HepG2 (cell line): ENCODE data around the gene SMIM8. TPM values are rescaled to one million over a fixed set of nuclear protein-coding genes. Genes with fewer than 3 reads are reported as not detected.

Experiments
- BORCS8-MEF2B ChIP-seq: sonication (generic); formaldehyde crosslinking; IDR thresholded peaks from 2 replicates; pipeline ENCODE4 v1.8.0; 2022; ENCODE audit warnings: mild to moderate bottlenecking, missing genetic modification reagents
- EZH2 ChIP-seq: conservative IDR thresholded peaks from 2 replicates; pipeline ENCODE4 v1.6.1; 2012; ENCODE audit warnings: mild to moderate bottlenecking, low read depth, low read length, moderate library complexity
- GLI4 ChIP-seq: sonication (generic); formaldehyde crosslinking; IDR thresholded peaks from 2 replicates; pipeline ENCODE4 v1.5.1; 2020; ENCODE audit warnings: missing genetic modification reagents, mild to moderate bottlenecking, moderate library complexity, borderline replicate concordance
- HNRNPH1 ChIP-seq: fragments of 200-400 bp; formaldehyde crosslinking; optimal IDR thresholded peaks from 2 replicates; pipeline ENCODE3; 2017; ENCODE audit warnings: mild to moderate bottlenecking, low read depth, low read length
- MLLT10 ChIP-seq: sonication (generic); formaldehyde crosslinking; IDR thresholded peaks from 2 replicates; pipeline ENCODE4 v1.4.0; 2020; ENCODE audit warnings: missing genetic modification reagents
- NONO ChIP-seq, 2 experiments: fragments of 450-650 bp in 1 of 2; sonication (generic) in 1 of 2; formaldehyde crosslinking in 1 of 2; IDR thresholded peaks in 1 of 2; conservative IDR thresholded peaks in 1 of 2; 2 replicates each; pipeline versions ENCODE4 v1.6.1 to v1.8.0; 2017 to 2022; ENCODE audit warnings: mild to moderate bottlenecking in 1 of 2, missing genetic modification reagents in 1 of 2, moderate library complexity in 1 of 2
- TCF12 ChIP-seq, 2 experiments: fragments of 450-650 bp in 1 of 2; sonication (generic) in 1 of 2; formaldehyde crosslinking in 1 of 2; IDR thresholded peaks; 2 replicates each; pipeline versions ENCODE4 v1.6.1 to v1.8.0; 2017 to 2022; ENCODE audit warnings: antibody characterized with exemption in 1 of 2, mild to moderate bottlenecking in 1 of 2, missing genetic modification reagents in 1 of 2, moderate library complexity in 1 of 2
- ZBTB7B ChIP-seq: sonication (generic); formaldehyde crosslinking; IDR thresholded peaks from 2 replicates; pipeline ENCODE4 v1.4.0; 2020; ENCODE audit warnings: missing genetic modification reagents
- ZNF12 ChIP-seq: sonication (generic); formaldehyde crosslinking; IDR thresholded peaks from 2 replicates; pipeline ENCODE4 v1.5.0; 2020; ENCODE audit warnings: missing genetic modification reagents
- ZNF780A ChIP-seq: sonication (generic); formaldehyde crosslinking; IDR thresholded peaks from 2 replicates; pipeline ENCODE4 v1.8.0; 2022; ENCODE audit warnings: mild to moderate bottlenecking, missing genetic modification reagents, moderate library complexity
- ZNF792 ChIP-seq: IDR thresholded peaks from 2 replicates; pipeline ENCODE4 v1.6.1; 2016
- polyA plus RNA-seq, 8 experiments: library from polyadenylated mRNA; depleted of rRNA in 3 of 8; stranded (reverse) in 7 of 8; unstranded in 1 of 8; fragments of >200 nt; fragmentation: Illumina TruSeq in 4 of 8; extraction: Trizol in 4 of 8; gene quantifications; 2 replicates each; pipeline versions ENCODE4 v1.2.1 to v1.2.3, GENCODE V29; 2011 to 2016; ENCODE audit warnings: low read depth in 4 of 8, missing spikeins in 1 of 8, mixed read lengths in 1 of 8; ENCODE audit not compliant: insufficient read depth in 1 of 8
- total RNA-seq, 5 experiments: library from RNA; depleted of rRNA; stranded (reverse); fragments of >200 nt; fragmentation: Illumina TruSeq; extraction: Trizol; gene quantifications; 2 replicates each; pipeline ENCODE4 v1.2.3, GENCODE V29; 2016; ENCODE audit warnings: low read depth in 1 of 5
- TF ChIP-seq, protein P1 (sequence below): sonication (generic); formaldehyde crosslinking; IDR thresholded peaks from 2 replicates; pipeline ENCODE4 v1.5.1; 2020; ENCODE audit warnings: mild to moderate bottlenecking, missing genetic modification reagents, moderate library complexity
- TF ChIP-seq, protein P2 (sequence below): sonication (generic); formaldehyde crosslinking; conservative IDR thresholded peaks from 2 replicates; pipeline ENCODE4 v1.4.0; 2020; ENCODE audit warnings: mild to moderate bottlenecking, missing genetic modification reagents, moderate library complexity
- TF ChIP-seq, protein P3 (sequence below), 2 experiments: fragments of 450-650 bp in 1 of 2; sonication (generic) in 1 of 2; formaldehyde crosslinking; IDR thresholded peaks; 2 replicates each; pipeline versions ENCODE4 v1.5.0 to v1.8.0; 2020 to 2022; ENCODE audit warnings: mild to moderate bottlenecking in 1 of 2, missing genetic modification reagents in 1 of 2
- TF ChIP-seq, protein P4 (sequence below): sonication (generic); formaldehyde crosslinking; IDR thresholded peaks from 2 replicates; pipeline ENCODE4 v1.4.0; 2020; ENCODE audit warnings: mild to moderate bottlenecking, missing genetic modification reagents

Gene SMIM8
- total and polyA plus RNA-seq, 2 of the 13 experiments (the other 11 are each of a cell fraction or from before 2014, with no cell fraction given), result 4.8 to 10.0 TPM

DNA sequence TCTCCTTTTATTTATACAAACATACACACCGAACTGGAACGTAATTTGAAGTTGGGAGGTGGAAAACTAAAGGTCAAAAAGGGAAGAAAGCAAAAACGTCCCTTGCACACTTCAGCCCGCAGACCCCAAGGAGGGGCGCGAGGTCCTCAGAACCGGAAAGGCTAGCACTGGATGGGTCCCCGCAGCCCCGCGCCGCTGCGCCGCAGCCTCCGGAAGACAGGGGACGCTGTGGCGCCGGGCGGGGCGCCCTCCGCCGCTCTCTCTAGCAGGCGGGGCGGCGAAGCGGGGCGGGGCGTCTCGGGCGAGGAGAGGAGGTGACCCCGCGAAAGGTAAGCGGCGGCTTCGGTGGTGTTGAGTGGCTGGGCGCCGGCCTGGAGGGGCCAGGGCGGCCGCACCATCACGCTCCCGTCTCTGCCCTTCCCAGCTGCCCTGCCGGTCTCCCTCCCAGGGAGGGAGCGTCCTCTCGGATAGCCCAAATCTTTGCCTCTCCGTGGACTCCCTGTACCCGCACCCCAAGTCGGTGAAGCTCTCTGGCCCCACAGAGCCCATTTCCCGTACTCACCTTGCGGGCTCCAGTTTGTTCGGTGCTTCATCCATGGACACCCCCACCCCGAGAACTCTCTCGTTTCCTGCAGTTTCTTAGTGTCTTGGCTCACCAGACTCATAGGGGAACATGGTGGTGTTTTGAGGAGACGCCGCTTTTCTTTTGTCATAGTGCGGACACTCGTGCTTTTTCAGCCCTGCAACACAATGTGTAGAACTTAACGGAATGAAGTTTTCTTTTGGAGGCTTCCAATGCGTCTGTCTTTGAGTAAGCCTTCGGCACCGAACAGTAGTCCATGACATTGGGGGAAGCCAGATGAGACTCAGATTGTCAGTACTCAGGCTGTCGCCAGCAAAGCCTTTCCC lies at the start of gene SMIM8 (continued):
- TF ChIP-seq, protein P1, sequence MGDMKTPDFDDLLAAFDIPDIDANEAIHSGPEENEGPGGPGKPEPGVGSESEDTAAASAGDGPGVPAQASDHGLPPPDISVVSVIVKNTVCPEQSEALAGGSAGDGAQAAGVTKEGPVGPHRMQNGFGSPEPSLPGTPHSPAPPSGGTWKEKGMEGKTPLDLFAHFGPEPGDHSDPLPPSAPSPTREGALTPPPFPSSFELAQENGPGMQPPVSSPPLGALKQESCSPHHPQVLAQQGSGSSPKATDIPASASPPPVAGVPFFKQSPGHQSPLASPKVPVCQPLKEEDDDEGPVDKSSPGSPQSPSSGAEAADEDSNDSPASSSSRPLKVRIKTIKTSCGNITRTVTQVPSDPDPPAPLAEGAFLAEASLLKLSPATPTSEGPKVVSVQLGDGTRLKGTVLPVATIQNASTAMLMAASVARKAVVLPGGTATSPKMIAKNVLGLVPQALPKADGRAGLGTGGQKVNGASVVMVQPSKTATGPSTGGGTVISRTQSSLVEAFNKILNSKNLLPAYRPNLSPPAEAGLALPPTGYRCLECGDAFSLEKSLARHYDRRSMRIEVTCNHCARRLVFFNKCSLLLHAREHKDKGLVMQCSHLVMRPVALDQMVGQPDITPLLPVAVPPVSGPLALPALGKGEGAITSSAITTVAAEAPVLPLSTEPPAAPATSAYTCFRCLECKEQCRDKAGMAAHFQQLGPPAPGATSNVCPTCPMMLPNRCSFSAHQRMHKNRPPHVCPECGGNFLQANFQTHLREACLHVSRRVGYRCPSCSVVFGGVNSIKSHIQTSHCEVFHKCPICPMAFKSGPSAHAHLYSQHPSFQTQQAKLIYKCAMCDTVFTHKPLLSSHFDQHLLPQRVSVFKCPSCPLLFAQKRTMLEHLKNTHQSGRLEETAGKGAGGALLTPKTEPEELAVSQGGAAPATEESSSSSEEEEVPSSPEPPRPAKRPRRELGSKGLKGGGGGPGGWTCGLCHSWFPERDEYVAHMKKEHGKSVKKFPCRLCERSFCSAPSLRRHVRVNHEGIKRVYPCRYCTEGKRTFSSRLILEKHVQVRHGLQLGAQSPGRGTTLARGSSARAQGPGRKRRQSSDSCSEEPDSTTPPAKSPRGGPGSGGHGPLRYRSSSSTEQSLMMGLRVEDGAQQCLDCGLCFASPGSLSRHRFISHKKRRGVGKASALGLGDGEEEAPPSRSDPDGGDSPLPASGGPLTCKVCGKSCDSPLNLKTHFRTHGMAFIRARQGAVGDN (CRISPR knock-in tag), result peak; percentile 86
- TF ChIP-seq ZNF780A, result 0 out of 2 replicates have a peak, but pooled peaks have one; percentile 34
- peak; percentile 81 for TF ChIP-seq ZNF792 (CRISPR knock-in tag)
- TF ChIP-seq ZBTB7B (CRISPR knock-in tag), result peak; percentile 58
- TF ChIP-seq, protein P2, sequence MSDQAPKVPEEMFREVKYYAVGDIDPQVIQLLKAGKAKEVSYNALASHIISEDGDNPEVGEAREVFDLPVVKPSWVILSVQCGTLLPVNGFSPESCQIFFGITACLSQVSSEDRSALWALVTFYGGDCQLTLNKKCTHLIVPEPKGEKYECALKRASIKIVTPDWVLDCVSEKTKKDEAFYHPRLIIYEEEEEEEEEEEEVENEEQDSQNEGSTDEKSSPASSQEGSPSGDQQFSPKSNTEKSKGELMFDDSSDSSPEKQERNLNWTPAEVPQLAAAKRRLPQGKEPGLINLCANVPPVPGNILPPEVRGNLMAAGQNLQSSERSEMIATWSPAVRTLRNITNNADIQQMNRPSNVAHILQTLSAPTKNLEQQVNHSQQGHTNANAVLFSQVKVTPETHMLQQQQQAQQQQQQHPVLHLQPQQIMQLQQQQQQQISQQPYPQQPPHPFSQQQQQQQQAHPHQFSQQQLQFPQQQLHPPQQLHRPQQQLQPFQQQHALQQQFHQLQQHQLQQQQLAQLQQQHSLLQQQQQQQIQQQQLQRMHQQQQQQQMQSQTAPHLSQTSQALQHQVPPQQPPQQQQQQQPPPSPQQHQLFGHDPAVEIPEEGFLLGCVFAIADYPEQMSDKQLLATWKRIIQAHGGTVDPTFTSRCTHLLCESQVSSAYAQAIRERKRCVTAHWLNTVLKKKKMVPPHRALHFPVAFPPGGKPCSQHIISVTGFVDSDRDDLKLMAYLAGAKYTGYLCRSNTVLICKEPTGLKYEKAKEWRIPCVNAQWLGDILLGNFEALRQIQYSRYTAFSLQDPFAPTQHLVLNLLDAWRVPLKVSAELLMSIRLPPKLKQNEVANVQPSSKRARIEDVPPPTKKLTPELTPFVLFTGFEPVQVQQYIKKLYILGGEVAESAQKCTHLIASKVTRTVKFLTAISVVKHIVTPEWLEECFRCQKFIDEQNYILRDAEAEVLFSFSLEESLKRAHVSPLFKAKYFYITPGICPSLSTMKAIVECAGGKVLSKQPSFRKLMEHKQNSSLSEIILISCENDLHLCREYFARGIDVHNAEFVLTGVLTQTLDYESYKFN (CRISPR knock-in tag), result peak; percentile 41
- peak; percentile 82; the same call in 1 of the 2 replicates for TF ChIP-seq GLI4
- TF ChIP-seq TCF12 (IDR thresholded peaks at IDR 0.05), result no peak
- TF ChIP-seq TCF12 (CRISPR knock-in tag; IDR thresholded peaks at IDR 0.05), result 0 out of 2 replicates have a peak, but pooled peaks have one; percentile 22
- no peak for TF ChIP-seq NONO (IDR thresholded peaks at IDR 0.05)
- TF ChIP-seq NONO (CRISPR knock-in tag; conservative IDR thresholded peaks at IDR 0.05), result peak; percentile 96
- TF ChIP-seq, protein P3, sequence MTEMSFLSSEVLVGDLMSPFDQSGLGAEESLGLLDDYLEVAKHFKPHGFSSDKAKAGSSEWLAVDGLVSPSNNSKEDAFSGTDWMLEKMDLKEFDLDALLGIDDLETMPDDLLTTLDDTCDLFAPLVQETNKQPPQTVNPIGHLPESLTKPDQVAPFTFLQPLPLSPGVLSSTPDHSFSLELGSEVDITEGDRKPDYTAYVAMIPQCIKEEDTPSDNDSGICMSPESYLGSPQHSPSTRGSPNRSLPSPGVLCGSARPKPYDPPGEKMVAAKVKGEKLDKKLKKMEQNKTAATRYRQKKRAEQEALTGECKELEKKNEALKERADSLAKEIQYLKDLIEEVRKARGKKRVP (CRISPR knock-in tag; IDR thresholded peaks at IDR 0.05), result 0 out of 4 replicates have a peak, but pooled peaks of 1 of the 2 experiments have one; percentile 52
- TF ChIP-seq EZH2, result no peak
- TF ChIP-seq ZNF12 (CRISPR knock-in tag), result no peak
- TF ChIP-seq HNRNPH1, result no peak
- no peak for TF ChIP-seq BORCS8-MEF2B (CRISPR knock-in tag)
- no peak for TF ChIP-seq MLLT10 (CRISPR knock-in tag)
- TF ChIP-seq, protein P4, sequence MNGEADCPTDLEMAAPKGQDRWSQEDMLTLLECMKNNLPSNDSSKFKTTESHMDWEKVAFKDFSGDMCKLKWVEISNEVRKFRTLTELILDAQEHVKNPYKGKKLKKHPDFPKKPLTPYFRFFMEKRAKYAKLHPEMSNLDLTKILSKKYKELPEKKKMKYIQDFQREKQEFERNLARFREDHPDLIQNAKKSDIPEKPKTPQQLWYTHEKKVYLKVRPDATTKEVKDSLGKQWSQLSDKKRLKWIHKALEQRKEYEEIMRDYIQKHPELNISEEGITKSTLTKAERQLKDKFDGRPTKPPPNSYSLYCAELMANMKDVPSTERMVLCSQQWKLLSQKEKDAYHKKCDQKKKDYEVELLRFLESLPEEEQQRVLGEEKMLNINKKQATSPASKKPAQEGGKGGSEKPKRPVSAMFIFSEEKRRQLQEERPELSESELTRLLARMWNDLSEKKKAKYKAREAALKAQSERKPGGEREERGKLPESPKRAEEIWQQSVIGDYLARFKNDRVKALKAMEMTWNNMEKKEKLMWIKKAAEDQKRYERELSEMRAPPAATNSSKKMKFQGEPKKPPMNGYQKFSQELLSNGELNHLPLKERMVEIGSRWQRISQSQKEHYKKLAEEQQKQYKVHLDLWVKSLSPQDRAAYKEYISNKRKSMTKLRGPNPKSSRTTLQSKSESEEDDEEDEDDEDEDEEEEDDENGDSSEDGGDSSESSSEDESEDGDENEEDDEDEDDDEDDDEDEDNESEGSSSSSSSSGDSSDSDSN (CRISPR knock-in tag), result peak; percentile 50; the same call in 1 of the 2 replicates
